ENCODE data around the gene CYB561. TPM values are rescaled to one million over a fixed set of nuclear protein-coding genes. Genes with fewer than 3 reads are reported as not detected.

CYB561 gene
- total RNA-seq, 1 experiment from 2014 or later: 20.7 TPM

GRCh38 chr17:63426917-63427308 is 19.2 kb downstream of the CYB561 start:
- no peaks in the 10 kb centered on the region for H3K36me3 Mint-ChIP-seq (ENCODE audit: insufficient read depth in 1 of 3, low read depth in 3 of 3)
- H3K79me1 ChIP-seq (ENCODE audit: insufficient read depth, low read depth, low read length, poor library complexity, severe bottlenecking): no peaks in the 10 kb centered on the region
- no peak overlapping the region for H2BK5ac ChIP-seq (ENCODE audit: insufficient read length, low read length)
- H4K8ac ChIP-seq (replicated peaks; ENCODE audit: insufficient read length, low read depth, low read length): no peak overlapping the region
- H3T11ph ChIP-seq (ENCODE audit: low read length): no peak overlapping the region
- H3K4me2 ChIP-seq (ENCODE audit: insufficient read depth, insufficient read length, low read length): no peak overlapping the region
- no peak overlapping the region for H3K23ac ChIP-seq (ENCODE audit: insufficient read length, low read depth, low read length)
- H3K27me3 ChIP-seq (ENCODE audit: insufficient read depth, low read length): no peaks in the 10 kb centered on the region
- TF ChIP-seq, protein P1, sequence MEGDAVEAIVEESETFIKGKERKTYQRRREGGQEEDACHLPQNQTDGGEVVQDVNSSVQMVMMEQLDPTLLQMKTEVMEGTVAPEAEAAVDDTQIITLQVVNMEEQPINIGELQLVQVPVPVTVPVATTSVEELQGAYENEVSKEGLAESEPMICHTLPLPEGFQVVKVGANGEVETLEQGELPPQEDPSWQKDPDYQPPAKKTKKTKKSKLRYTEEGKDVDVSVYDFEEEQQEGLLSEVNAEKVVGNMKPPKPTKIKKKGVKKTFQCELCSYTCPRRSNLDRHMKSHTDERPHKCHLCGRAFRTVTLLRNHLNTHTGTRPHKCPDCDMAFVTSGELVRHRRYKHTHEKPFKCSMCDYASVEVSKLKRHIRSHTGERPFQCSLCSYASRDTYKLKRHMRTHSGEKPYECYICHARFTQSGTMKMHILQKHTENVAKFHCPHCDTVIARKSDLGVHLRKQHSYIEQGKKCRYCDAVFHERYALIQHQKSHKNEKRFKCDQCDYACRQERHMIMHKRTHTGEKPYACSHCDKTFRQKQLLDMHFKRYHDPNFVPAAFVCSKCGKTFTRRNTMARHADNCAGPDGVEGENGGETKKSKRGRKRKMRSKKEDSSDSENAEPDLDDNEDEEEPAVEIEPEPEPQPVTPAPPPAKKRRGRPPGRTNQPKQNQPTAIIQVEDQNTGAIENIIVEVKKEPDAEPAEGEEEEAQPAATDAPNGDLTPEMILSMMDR (conservative IDR thresholded peaks at IDR 0.05): no peak
- no peak overlapping the region for H3K27ac Mint-ChIP-seq
- peaks cover 8% of the 10 kb centered on the region; the same call in 1 of the 2 replicates for H3K4me1 ChIP-seq (ENCODE audit: insufficient read depth, low read length)
- no peaks in the 10 kb centered on the region for H3K23me2 ChIP-seq (ENCODE audit: insufficient read length, low read depth, low read length, poor library complexity, severe bottlenecking)
- no peak overlapping the region for H3K4ac ChIP-seq (ENCODE audit: low read depth, low read length)
- no peak for DNase-seq
- no peak overlapping the region for H2BK12ac ChIP-seq (ENCODE audit: insufficient read length, low read depth, low read length)
- no peak overlapping the region for H3K9ac ChIP-seq (ENCODE audit: extremely low read depth, insufficient read length, low read length)
- no peak overlapping the region for H2BK15ac ChIP-seq (ENCODE audit: low read depth, low read length)
- H2AK5ac ChIP-seq (ENCODE audit: insufficient read length, low read length): no peak overlapping the region
- no peaks in the 10 kb centered on the region for H3K79me2 ChIP-seq (ENCODE audit: insufficient read depth, low read length)
- H3K56ac ChIP-seq (ENCODE audit: insufficient read length, low read depth, low read length): no peak overlapping the region
- no peak overlapping the region for H4K91ac ChIP-seq (ENCODE audit: insufficient read length, low read depth, low read length)
- H4K5ac ChIP-seq (ENCODE audit: insufficient read length, low read depth, low read length): no peak overlapping the region
- H3K4me3 Mint-ChIP-seq: no peak overlapping the region
- H2BK120ac ChIP-seq (ENCODE audit: low read depth, low read length, poor library complexity, severe bottlenecking): no peak overlapping the region
- no peak overlapping the region for H2BK20ac ChIP-seq (ENCODE audit: low read depth, low read length, poor library complexity, severe bottlenecking)
- H3K4me1 Mint-ChIP-seq: peaks cover 33 to 38% of the 10 kb centered on the region in 2 experiments
- no peak overlapping the region for H2AFZ ChIP-seq (ENCODE audit: low read length)
- WGBS (ENCODE audit: extremely low coverage, insufficient read length, low lambda C conversion rate): no CpG with 5 or more reads among the region's 2 CpGs
- no peak overlapping the region for H3K27ac ChIP-seq (ENCODE audit: insufficient read length, low read depth, low read length)
- H3K27me3 Mint-ChIP-seq (ENCODE audit: low read depth): no peaks in the 10 kb centered on the region; the same call in 1 of the 2 replicates
- H3K14ac ChIP-seq (ENCODE audit: insufficient read depth, low read length): no peak overlapping the region
- H4K20me1 ChIP-seq (ENCODE audit: control insufficient read depth, insufficient read depth, insufficient read length): no peaks in the 10 kb centered on the region
- no peaks in the 10 kb centered on the region; a peak in 1 of 5 replicates for H3K9me3 Mint-ChIP-seq
- no peak overlapping the region for H3K18ac ChIP-seq (ENCODE audit: insufficient read length, low read depth, low read length)
- H3K9me3 ChIP-seq (ENCODE audit: control insufficient read depth, low read depth, low read length): no peaks in the 10 kb centered on the region

Measured in H9 (cell line).